Kidney (tissue), 14 donors: Measurements from ENCODE around the gene PTTG1. TPM values are rescaled to one million over a fixed set of nuclear protein-coding genes. Genes with fewer than 3 reads are reported as not detected.

Source experiments
- DNase-seq, 5 donors: peaks; one replicate each; pipeline ENCODE4 v3.0.0-alpha.2; 2013 to 2020
- FAIRE-seq: peaks from 2 replicates; lab custom pipeline; 2012; peaks lifted over from hg19 to GRCh38; lab: Jason Lieb, UNC
- H3K27ac ChIP-seq, 2 donors: one replicate each; pipeline ENCODE4 v1.7.0; 2013; ENCODE audit warnings: low read depth in 2 of 2, low read length in 2 of 2, inconsistent platforms in 1 of 2
- H3K27me3 ChIP-seq: one replicate; pipeline ENCODE4 v1.7.1; 2013; ENCODE audit warnings: low read length, inconsistent platforms; ENCODE audit not compliant: control insufficient read depth, insufficient read depth
- H3K36me3 ChIP-seq, 3 donors: one replicate each; pipeline versions ENCODE4 v1.7.0 to v1.7.1; 2013; ENCODE audit warnings: low read length in 3 of 3, control low read depth in 1 of 3, inconsistent platforms in 1 of 3; ENCODE audit not compliant: insufficient read depth in 3 of 3, control insufficient read depth in 2 of 3
- H3K4me1 ChIP-seq, 3 donors: one replicate each; pipeline versions ENCODE4 v1.7.0 to v1.7.1; 2013; ENCODE audit warnings: low read length in 3 of 3, inconsistent platforms in 1 of 3, low read depth in 1 of 3; ENCODE audit not compliant: control insufficient read depth in 2 of 3, insufficient read depth in 2 of 3
- H3K4me3 ChIP-seq, 3 donors: one replicate each; pipeline versions ENCODE4 v1.7.0 to v1.8.1; 2013; ENCODE audit warnings: low read length in 3 of 3, control low read depth in 1 of 3, inconsistent platforms in 1 of 3
- H3K9ac ChIP-seq, 3 donors: one replicate each; pipeline versions ENCODE4 v1.7.0 to v1.7.1; 2013; ENCODE audit warnings: low read length in 3 of 3, control low read depth in 1 of 3, inconsistent platforms in 1 of 3
- H3K9me3 ChIP-seq, 3 donors: one replicate each; pipeline versions ENCODE4 v1.7.0 to v1.7.1; 2013; ENCODE audit warnings: low read length in 3 of 3, control low read depth in 1 of 3, inconsistent platforms in 1 of 3; ENCODE audit not compliant: control insufficient read depth in 2 of 3, insufficient read depth in 1 of 3
- CTCF ChIP-seq: IDR thresholded peaks from 3 replicates; pipeline ENCODE4 v1.5.1; 2012; ENCODE audit warnings: mild to moderate bottlenecking, moderate library complexity, borderline replicate concordance; ENCODE audit not compliant: insufficient read depth; ENCODE audit errors: extremely low read depth
- intact Hi-C: fragments of 100-400 bp; cut with DNase I; formaldehyde crosslinking; loops from one replicate; pipeline ENCODE4 v1.11.1; 2022
- polyA plus RNA-seq: library from polyadenylated mRNA; stranded (reverse); fragments of 350-450 nt; fragmentation: Illumina TruSeq; extraction: RNeasy Lipid Tissue Mini Kit (QIAGEN cat#74804); gene quantifications from one replicate; pipeline ENCODE4 v1.2.3, GENCODE V29; 2014; ENCODE audit warnings: low read depth, low replicate concordance; ENCODE audit not compliant: insufficient read depth
- total RNA-seq: library from RNA; stranded (reverse); fragmentation: NEBNext Ultra II Directional; extraction: Animal tissue kit (Norgen Biotek cat#: 25700); gene quantifications from one replicate; pipeline ENCODE4 v1.2.1, GENCODE V29; 2021
- donor health status: control.
- donor health status: control.
- donor health status: control.
- donor health status: control.
- donor health status: control.
- donor health status: DM: yes; HTN: yes; CAD: no.
- donor health status: Normal renal cell carcinoma (clear cell type).

PTTG1 gene
- total and polyA plus RNA-seq, 2 donors from 2014 or later, result 2.5 to 4.4 TPM

- Histone ChIP-seq H3K4me1 (no peaks in the 10 kb centered on the region), H3K36me3 (no peaks in the 10 kb centered on the region), H3K9me3 (no peaks in the 10 kb centered on the region), H3K4me3 (no peak overlapping the region), H3K27me3 (no peaks in the 10 kb centered on the region), H3K9ac (no peak overlapping the region), H3K27ac (no peak overlapping the region)
- intact Hi-C loops, result no loop called here
- FAIRE-seq (no peak), DNase-seq (no peak)
- no peak for TF ChIP-seq CTCF
These were observed 46.0 kb upstream of the PTTG1 start for GRCh38 chr5:160375701-160376100.

GRCh38 chr5:160376416-160376815 lies 45.2 kb upstream of the PTTG1 start:
- Histone ChIP-seq H3K9ac (no peak overlapping the region), H3K36me3 (no peaks in the 10 kb centered on the region), H3K4me3 (no peak overlapping the region), H3K9me3 (no peaks in the 10 kb centered on the region), H3K4me1 (no peaks in the 10 kb centered on the region), H3K27ac (no peak overlapping the region), H3K27me3 (no peaks in the 10 kb centered on the region)
- DNase-seq (no peak), FAIRE-seq (no peak)
- intact Hi-C loops, result no loop called here
- TF ChIP-seq CTCF, result no peak

- no peak overlapping the region for H3K27ac ChIP-seq
These were observed 44.0 kb upstream of the PTTG1 start for GRCh38 chr5:160377651-160378050.

More at GRCh38 chr5:160377651-160378050, 44.0 kb upstream of the PTTG1 start:
- intact Hi-C loops, result no loop called here
- H3K36me3 ChIP-seq, result no peaks in the 10 kb centered on the region
- no peaks in the 10 kb centered on the region for H3K4me1 ChIP-seq
- H3K4me3 ChIP-seq, result no peak overlapping the region
- H3K9me3 ChIP-seq, result no peaks in the 10 kb centered on the region
- no peak overlapping the region for H3K9ac ChIP-seq
- no peak for TF ChIP-seq CTCF
- DNase-seq (no peak), FAIRE-seq (no peak)
- H3K27me3 ChIP-seq, result no peaks in the 10 kb centered on the region
